Right atrium auricular region (tissue), 2 donors: ENCODE data around the gene TMEM240. TPM values are rescaled to one million over a fixed set of nuclear protein-coding genes. Genes with fewer than 3 reads are reported as not detected.
"Not testable (repeated sequence)": the region's sequence is repeated elsewhere in the genome, so short reads cannot be mapped to it uniquely, and the experiment has no call there.

Experiments used
- DNase-seq: peaks from one replicate; pipeline ENCODE4 v3.0.0-alpha.2; 2019; ENCODE audit warnings: low spot score
- H3K27ac ChIP-seq, 2 donors: fragments of 200-600 bp; sonication (generic); 1 replicate in 1 of 2; 2 replicates in 1 of 2; pipeline ENCODE4 v1.5.1; 2016 to 2019
- H3K27me3 ChIP-seq, 2 donors: fragments of 200-600 bp; sonication (generic); one replicate each; pipeline versions ENCODE4 v1.5.1 to v1.6.0; 2017 to 2019
- H3K36me3 ChIP-seq: fragments of 200-600 bp; sonication (generic); one replicate; pipeline ENCODE4 v1.5.1; 2016
- H3K4me1 ChIP-seq, 2 donors: fragments of 200-600 bp; sonication (generic); one replicate each; pipeline versions ENCODE4 v1.5.1 to v1.6.0; 2017 to 2019
- H3K4me3 ChIP-seq, 2 donors: fragments of 200-600 bp; sonication (generic); 1 replicate in 1 of 2; 2 replicates in 1 of 2; pipeline ENCODE4 v1.5.1; 2017 to 2019; ENCODE audit warnings: mild to moderate bottlenecking in 1 of 2, moderate library complexity in 1 of 2
- H3K9me3 ChIP-seq, 2 donors: fragments of 200-600 bp; sonication (generic); one replicate each; pipeline ENCODE4 v1.5.1; 2019
- total RNA-seq, 2 donors: library from RNA; depleted of rRNA; stranded (reverse); fragments of >200 nt; gene quantifications; one replicate each; pipeline ENCODE4 v1.1.0, GENCODE V29; 2016
- TF ChIP-seq, protein P1 (sequence below), 2 donors: fragments of 200-600 bp; sonication (generic); IDR thresholded peaks; one replicate each; pipeline ENCODE4 v1.5.1; 2019; ENCODE audit warnings: antibody characterized with exemption in 2 of 2

The TMEM240 gene
- total RNA-seq, 2 donors from 2014 or later = 1.4 to 2.8 TPM

DNA sequence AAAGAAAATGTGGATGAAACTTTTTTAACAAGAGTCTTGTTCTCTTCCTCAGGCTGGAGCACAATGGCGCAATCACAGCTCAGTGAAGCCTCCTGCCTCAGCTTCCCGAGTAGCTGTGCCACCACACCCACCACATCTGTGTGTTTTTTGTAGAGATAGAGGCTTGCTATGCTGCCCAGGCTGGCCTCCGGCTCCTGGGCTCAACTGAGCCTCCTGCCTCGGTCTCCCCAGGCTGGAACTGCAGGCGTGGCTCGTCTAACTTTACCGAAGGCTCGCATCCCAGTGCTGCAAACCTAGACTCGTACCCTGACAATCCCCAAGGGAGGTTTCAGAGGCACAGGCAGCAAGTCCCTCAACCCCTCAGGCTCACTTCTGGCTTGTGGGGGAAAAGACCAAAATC is 19.8 kb upstream of the TMEM240 start:
- Histone ChIP-seq H3K27ac (no peak overlapping the region), H3K4me1 (peaks cover 0 to 10% of the 10 kb centered on the region in 2 donors), H3K4me3 (no peak overlapping the region), H3K27me3 (no peaks in the 10 kb centered on the region), H3K9me3 (no peaks in the 10 kb centered on the region), H3K36me3 (peaks cover 48% of the 10 kb centered on the region)
- TF ChIP-seq, protein P1, sequence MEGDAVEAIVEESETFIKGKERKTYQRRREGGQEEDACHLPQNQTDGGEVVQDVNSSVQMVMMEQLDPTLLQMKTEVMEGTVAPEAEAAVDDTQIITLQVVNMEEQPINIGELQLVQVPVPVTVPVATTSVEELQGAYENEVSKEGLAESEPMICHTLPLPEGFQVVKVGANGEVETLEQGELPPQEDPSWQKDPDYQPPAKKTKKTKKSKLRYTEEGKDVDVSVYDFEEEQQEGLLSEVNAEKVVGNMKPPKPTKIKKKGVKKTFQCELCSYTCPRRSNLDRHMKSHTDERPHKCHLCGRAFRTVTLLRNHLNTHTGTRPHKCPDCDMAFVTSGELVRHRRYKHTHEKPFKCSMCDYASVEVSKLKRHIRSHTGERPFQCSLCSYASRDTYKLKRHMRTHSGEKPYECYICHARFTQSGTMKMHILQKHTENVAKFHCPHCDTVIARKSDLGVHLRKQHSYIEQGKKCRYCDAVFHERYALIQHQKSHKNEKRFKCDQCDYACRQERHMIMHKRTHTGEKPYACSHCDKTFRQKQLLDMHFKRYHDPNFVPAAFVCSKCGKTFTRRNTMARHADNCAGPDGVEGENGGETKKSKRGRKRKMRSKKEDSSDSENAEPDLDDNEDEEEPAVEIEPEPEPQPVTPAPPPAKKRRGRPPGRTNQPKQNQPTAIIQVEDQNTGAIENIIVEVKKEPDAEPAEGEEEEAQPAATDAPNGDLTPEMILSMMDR (IDR thresholded peaks at IDR 0.05) = no peak
- no peak for DNase-seq

DNA sequence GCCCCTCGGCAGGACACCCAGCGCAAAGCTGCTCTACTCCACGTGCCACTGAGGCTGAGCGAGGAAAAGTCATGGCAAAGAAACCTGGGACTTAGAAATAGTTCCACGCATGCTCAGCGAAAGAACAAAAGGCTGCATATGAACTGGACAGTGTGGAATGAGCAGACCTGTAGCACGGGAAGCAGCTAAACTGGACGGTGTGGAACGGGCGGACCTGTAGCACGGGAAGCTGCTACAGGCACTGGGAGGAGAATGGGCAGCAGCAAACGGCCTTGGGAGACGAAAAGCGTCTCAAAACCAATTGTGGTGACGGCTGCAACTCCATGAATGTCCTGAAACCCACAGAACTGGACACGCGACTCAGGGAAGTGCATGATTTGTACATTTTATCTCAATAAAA is 18.6 kb upstream of the TMEM240 start:
- no peak for DNase-seq
- no peaks in the 10 kb centered on the region for H3K9me3 ChIP-seq
- peaks cover 40% of the 10 kb centered on the region for H3K36me3 ChIP-seq
- H3K27me3 ChIP-seq = no peaks in the 10 kb centered on the region
- TF ChIP-seq, protein P1 (IDR thresholded peaks at IDR 0.05) = no peak
- no peak overlapping the region for H3K27ac ChIP-seq
- no peak overlapping the region for H3K4me3 ChIP-seq
- peaks cover 0 to 16% of the 10 kb centered on the region in 2 donors for H3K4me1 ChIP-seq

DNA sequence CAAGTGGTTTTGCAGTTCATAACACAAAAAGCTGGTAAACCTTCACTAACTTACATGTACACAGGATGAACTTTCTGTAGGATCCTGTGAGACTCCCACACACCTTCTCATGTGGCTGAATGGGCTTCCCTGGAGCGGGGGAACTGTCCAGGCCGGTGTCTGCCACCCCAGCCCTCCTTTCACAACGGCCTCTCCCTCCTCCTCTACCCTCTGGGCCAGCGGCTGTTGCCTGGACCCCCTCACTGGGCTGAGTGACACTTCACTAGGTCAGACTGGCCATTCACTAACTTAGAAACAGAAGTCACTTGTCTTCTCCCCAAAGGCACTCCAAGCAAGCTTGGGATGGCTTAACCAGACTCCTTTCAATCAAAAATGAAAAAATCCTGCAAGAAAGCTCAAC is 18.2 kb upstream of the TMEM240 start:
- no peak for DNase-seq
- no peaks in the 10 kb centered on the region for H3K27me3 ChIP-seq
- H3K27ac ChIP-seq = no peak overlapping the region
- peaks cover 35% of the 10 kb centered on the region for H3K36me3 ChIP-seq
- H3K4me3 ChIP-seq = no peak overlapping the region
- TF ChIP-seq, protein P1 (IDR thresholded peaks at IDR 0.05) = no peak
- H3K4me1 ChIP-seq = peaks cover 0 to 11% of the 10 kb centered on the region in 2 donors
- H3K9me3 ChIP-seq = no peaks in the 10 kb centered on the region

DNA sequence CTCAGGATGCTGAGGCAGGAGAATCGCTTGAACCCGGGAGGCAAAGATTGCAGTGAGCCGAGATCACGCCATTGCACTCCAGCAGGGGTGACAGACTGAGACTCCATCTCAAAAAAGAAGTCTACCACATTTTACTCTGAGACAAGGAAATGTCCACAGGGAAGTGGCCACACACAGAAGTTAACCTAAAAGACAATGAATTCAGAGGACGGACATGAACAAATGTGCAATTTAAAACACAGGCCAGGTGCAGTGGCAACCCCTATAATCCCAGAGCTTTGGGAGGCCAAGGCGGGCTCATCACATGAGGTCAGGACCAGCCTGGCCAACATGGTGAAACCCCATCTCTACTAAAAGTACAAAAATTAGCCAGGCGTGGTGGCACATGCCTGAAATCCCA is 17.3 kb upstream of the TMEM240 start:
- peaks cover 26% of the 10 kb centered on the region for H3K36me3 ChIP-seq
- H3K4me3 ChIP-seq, H3K27ac ChIP-seq, DNase-seq, H3K27me3 ChIP-seq, H3K9me3 ChIP-seq: not testable (repeated sequence)
- H3K4me1 ChIP-seq = peaks cover 0 to 10% of the 10 kb centered on the region in 2 donors

DNA sequence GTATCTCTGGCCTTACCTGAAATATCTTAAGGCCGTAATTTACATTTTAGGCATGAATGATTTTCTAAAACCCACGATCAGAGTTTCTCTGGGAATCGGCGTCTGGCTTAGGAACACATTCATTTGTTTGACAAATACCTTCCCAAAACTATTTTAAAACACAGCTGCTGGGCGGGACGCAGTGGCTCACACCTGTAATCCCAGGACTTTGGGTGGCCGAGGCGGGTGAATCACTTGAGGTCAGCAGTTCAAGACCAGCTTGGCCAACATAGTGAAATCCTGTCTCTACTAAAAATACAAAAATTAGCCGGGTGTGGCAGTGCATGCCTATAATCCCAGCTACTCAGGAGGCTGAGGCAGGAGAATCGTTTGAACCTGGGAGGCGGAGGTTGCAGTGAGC is 16.5 kb upstream of the TMEM240 start:
- Histone ChIP-seq H3K36me3 (peaks cover 19% of the 10 kb centered on the region), H3K4me1 (peaks cover 0 to 10% of the 10 kb centered on the region in 2 donors)
- not testable (repeated sequence) for H3K27me3 ChIP-seq, DNase-seq, H3K27ac ChIP-seq, H3K4me3 ChIP-seq, H3K9me3 ChIP-seq

DNA sequence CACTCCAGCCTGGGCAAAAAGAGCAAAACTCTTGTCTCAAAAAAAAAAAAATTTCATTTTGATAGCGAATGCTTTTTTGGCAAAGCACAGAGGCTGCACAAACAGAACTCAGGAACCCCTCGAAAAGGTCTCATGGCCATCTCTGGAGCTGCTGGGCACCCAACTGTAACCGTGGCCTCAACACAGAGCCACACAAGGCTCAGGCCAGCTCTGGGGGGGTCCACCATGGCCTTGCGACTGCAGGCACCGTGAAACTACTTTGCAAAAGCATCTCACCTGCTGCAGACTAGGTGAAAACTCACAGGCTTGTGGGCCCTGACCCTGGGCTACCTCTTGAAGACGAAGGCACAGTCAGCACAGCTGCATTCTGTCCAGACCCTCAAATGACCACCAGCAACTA is 16.1 kb upstream of the TMEM240 start:
- no peak overlapping the region for H3K4me3 ChIP-seq
- H3K27ac ChIP-seq = no peak overlapping the region
- peaks cover 15% of the 10 kb centered on the region for H3K36me3 ChIP-seq
- H3K4me1 ChIP-seq = peaks cover 0 to 10% of the 10 kb centered on the region in 2 donors
- no peak for DNase-seq
- TF ChIP-seq, protein P1 (IDR thresholded peaks at IDR 0.05) = no peak
- no peaks in the 10 kb centered on the region for H3K9me3 ChIP-seq
- no peaks in the 10 kb centered on the region for H3K27me3 ChIP-seq
